GM18508 (cell line): ENCODE measurements around the gene GPRIN3.
"Not testable (repeated sequence)": the region's sequence is repeated elsewhere in the genome, so short reads cannot be mapped to it uniquely, and the experiment has no call there.

Experiments used
- ATAC-seq: cut with Tn5 transposase; IDR thresholded peaks from one replicate; pipeline ENCODE4 v1.9.1; 2021; ENCODE audit warnings: moderate number of reproducible peaks; ENCODE audit not compliant: insufficient read depth, unreplicated experiment

Gene GPRIN3

GRCh38 chr4:89263265-89263664 lies 44.3 kb downstream of the GPRIN3 start:
- ATAC-seq, result no peak

GRCh38 chr4:89259301-89260028 lies 48.1 kb downstream of the GPRIN3 start:
- ATAC-seq, result no peak

GRCh38 chr4:89258506-89258905 lies 49.1 kb downstream of the GPRIN3 start:
- ATAC-seq, result no peak

- no peak for ATAC-seq
These were observed 50.2 kb downstream of the GPRIN3 start for GRCh38 chr4:89257376-89257775.

- no peak for ATAC-seq
These were observed 51.3 kb downstream of the GPRIN3 start for GRCh38 chr4:89256203-89256800.

- ATAC-seq, result no peak
These were observed 52.8 kb downstream of the GPRIN3 start for GRCh38 chr4:89254847-89255246.

- not testable (repeated sequence) for ATAC-seq
These were observed 53.3 kb downstream of the GPRIN3 start for GRCh38 chr4:89254347-89254746.

- no peak for ATAC-seq
These were observed 53.7 kb downstream of the GPRIN3 start for GRCh38 chr4:89253935-89254334.

GRCh38 chr4:89253311-89253710 lies 54.3 kb downstream of the GPRIN3 start:
- no peak for ATAC-seq

GRCh38 chr4:89251396-89251795 lies 56.2 kb downstream of the GPRIN3 start:
- no peak for ATAC-seq

- ATAC-seq, result no peak
These were observed 57.8 kb downstream of the GPRIN3 start for GRCh38 chr4:89249716-89250361.

GRCh38 chr4:89249313-89249712 lies 58.3 kb downstream of the GPRIN3 start:
- no peak for ATAC-seq

GRCh38 chr4:89248879-89249281 lies 58.7 kb downstream of the GPRIN3 start:
- no peak for ATAC-seq

- ATAC-seq, result no peak
These were observed 59.6 kb downstream of the GPRIN3 start for GRCh38 chr4:89247951-89248350.

GRCh38 chr4:89245459-89245858 lies 62.1 kb downstream of the GPRIN3 start:
- ATAC-seq, result no peak

GRCh38 chr4:89243733-89244252 lies 63.8 kb downstream of the GPRIN3 start:
- ATAC-seq, result no peak

- no peak for ATAC-seq
These were observed 64.5 kb downstream of the GPRIN3 start for GRCh38 chr4:89242864-89243732.

- ATAC-seq, result no peak
These were observed 65.4 kb downstream of the GPRIN3 start for GRCh38 chr4:89242216-89242615.

GRCh38 chr4:89230271-89230670 lies 77.3 kb downstream of the GPRIN3 start:
- ATAC-seq, result no peak
